T-helper 9 cell (primary cell): ENCODE results near the gene FHIT.
"Not testable (repeated sequence)": the region's sequence is repeated elsewhere in the genome, so short reads cannot be mapped to it uniquely, and the experiment has no call there.

Experiments
- DNase-seq: peaks from one replicate; pipeline ENCODE4 v3.0.0-alpha.2; 2020

Gene FHIT

DNA sequence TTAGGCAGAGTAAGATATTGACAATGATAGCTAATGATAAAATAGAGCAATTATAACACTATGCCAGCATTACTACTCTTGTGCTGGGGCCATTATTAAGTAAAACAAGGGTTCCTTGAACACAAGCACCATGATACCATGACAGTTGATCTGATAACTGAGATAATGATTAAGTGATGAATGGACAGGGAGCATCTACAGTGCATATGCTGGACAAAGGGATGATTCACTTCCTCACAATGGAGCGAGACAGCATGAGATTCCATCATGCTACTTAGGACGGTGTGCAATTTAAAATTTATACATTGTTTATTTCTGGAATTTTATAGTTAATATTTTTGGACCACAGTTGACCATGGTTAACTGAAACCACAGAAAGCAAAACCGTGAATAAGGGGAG, 156.6 kb downstream of the FHIT start:
- no peak for DNase-seq

DNA sequence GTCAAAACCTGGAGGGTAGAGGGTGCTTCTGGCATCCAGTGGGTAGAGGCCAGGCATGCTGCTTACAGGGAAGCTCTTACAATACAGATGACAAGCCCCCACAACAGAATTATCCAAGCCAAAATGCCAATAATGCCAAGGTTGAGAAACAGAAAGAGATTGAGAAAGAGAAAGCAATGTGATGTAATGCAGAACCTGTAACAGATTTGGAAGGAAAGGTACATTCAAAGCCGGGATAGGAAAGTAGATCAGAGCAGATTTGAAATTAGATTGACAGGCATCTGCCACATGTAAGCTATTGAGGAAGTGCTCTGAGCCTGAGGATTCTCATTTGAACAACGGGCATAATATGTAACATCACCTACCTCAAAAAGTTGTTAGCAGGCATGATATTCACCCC, 157.9 kb downstream of the FHIT start:
- DNase-seq, result no peak

DNA sequence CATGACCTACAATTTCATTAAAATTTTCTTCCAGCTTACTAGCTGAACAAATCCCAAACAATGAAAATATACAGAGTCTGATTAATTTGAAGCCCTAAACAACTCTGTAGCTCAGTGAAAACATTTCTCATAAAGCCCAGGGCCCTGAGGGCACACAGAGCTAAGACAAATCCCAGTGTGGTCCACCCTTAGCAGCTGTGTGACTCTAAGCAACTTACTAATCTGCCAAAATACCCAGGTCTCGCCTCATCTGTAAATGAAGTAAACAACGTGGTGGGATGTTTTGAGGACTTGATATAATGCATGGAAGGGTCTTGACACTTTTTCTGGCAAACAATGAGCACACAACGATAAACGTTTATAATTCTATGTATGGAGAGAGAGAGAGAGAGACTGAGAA, 158.4 kb downstream of the FHIT start:
- DNase-seq, result no peak

GRCh38 chr3:61090389-61091169, 160.7 kb downstream of the FHIT start:
- no peak for DNase-seq

DNA sequence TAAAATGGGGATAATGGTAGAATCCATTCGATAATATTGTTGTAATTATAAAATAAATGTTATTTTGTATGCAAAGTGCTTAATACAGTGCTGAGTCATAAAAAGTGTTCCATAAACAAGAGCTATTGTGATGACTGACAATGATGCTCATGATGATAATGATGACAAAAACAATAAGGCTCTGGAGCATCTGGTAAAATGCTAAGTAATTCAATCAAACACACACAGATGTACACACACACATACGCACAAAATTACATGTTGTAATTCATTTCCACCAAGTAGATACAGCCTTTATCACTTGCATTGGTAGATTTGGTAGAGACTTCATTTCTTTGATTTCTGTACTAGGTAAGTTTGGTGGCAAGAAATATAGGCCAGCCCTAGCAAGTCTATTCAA, 163.8 kb downstream of the FHIT start:
- DNase-seq, result no peak

- DNase-seq, result no peak
Measured at GRCh38 chr3:61081554-61081953, 169.7 kb downstream of the FHIT start.

DNA sequence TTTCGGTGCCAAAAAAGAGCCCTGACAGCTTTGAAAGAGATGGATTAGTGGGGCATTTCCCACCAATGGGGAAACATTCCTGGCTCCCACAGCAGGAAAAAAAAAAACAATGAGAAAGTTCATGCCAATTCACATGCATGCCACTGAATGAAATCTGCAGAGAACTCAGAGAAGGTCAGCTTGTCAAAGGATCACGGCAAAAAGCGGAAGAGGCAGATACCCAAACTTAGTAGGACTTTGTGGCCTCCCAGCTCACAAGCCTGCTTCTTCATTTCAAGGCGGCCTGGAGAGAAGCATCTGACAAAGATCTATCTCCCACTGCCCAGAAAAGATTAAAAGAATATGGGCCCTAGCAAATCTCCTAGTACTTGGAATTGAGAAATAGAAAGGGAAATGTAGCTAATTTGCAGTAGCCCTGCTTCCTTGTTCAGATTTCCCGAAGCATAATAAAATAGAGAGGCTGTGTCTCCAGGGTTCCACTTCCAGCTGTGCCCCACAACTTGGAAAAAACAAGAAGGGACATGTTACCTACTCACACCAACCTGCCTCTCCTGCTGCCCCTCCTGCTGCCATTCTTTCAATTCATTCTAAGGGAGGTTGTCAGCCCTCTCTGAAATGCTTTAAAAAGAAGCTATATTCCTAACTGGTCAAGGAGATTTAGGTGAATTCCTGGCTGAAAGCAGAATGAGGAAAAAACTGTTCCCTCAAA, 170.4 kb downstream of the FHIT start:
- no peak for DNase-seq

- DNase-seq, result no peak
Measured at GRCh38 chr3:61078048-61078752, 173.1 kb downstream of the FHIT start.

DNA sequence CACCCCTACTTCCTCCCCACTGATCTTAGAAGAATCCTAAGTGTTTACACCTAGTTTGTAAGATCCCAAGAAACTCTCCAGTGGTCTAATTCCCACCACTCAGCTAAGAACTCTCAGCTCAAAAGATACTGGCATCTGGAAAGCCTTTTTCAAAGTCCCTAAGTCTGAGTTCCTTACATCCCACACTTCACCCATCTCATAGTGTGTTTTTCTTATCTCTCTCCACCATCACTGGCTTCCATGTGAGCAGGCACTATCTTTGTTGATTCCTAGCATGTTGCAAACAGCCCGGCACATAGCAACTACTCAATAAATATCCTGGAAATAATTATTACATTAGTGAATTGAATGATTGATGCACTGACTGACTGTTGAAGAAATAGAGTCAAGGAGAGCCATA, 173.7 kb downstream of the FHIT start:
- DNase-seq, result no peak

DNA sequence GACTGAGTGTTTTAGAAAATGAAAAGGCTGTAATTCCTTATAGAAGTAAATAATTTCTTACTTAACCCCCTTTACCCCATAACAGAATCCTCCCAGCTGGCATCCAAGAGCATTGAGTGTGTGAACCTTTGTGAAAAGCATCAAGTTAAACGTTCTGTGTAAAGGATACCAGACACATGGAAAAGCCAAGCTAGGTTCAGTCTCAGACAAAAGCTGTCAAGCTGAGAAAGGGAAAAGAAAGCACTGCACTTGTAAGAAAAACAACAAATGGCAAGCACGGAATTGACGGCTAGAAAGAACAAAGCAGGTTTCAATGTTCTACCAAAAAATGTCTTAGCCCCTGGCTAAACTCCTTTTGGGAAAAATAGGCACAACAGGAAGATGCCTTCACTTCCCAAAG, 176.5 kb downstream of the FHIT start:
- no peak for DNase-seq

- no peak for DNase-seq
Measured at GRCh38 chr3:61073566-61074165, 177.6 kb downstream of the FHIT start.

- DNase-seq, result no peak
Measured at GRCh38 chr3:61068084-61068483, 183.2 kb downstream of the FHIT start.

GRCh38 chr3:61066800-61067199, 184.5 kb downstream of the FHIT start:
- DNase-seq, result no peak

- DNase-seq, result not testable (repeated sequence)
Measured at GRCh38 chr3:61066222-61066621, 185.0 kb downstream of the FHIT start.

DNA sequence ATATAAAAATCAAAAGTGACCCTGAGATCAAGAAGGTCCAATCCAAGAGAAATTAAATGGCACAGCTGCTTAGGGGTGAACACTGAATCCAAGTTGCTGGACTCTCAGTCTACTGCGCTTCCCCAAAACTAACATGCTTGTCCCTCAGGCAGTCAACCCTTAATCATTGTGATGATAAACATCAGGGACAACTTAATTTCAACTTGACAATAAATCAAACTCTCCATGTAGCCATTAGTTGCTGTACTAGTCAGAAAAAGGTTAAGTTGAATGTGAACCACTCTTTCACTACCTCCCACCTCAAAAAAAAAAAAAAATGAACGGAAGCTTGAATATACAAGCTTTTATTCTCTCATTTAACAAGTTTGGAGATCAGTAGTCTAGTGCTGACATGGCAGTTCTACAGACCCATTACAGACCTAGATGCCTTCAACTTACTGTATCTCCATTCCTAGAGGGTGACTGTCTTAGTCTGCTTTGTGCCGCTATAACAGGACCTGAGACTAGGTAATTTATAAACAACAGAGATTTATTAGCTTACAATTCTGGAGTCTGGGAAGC, 185.7 kb downstream of the FHIT start:
- DNase-seq, result no peak

- no peak for DNase-seq
Measured at GRCh38 chr3:61061092-61061723, 190.0 kb downstream of the FHIT start.

GRCh38 chr3:61060411-61060861, 190.8 kb downstream of the FHIT start:
- DNase-seq, result no peak

DNA sequence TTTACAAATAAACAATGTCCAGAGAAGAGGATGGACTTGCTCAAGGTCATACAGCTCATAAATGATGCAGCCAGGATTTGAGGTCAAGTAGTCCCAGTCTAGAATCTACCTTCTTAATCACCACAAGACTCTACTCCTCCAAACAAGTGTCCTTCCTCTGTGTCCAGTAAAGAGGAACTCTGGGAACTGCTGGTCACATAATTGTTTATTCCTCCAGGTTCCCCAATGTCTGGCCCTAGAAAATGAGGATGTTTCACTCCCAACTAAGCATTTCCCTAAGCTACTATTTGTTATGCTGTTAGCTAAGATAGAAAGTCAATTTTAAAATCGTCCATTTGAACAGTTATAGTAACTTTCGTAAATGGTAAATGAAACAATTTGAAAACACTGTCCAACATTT, 192.4 kb downstream of the FHIT start:
- DNase-seq, result no peak

DNA sequence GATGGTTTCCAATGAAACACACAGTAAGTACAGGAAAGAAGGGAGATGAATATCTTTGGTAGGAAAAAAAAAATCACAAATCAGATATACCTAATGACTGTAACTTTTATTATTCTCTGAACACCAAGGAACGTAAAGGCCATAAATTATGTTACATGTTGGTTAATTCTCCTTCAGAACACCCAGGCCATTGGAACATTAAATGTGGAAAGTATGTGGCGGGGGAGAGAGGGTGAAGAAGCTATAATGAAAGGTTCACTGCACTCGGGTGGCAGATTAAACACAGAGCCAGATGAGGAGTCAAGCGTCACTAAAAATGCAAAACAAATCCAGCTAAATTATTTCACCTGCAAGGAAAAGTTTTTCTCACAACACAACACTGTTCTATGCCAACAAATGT, 193.8 kb downstream of the FHIT start:
- no peak for DNase-seq

- no peak for DNase-seq
Measured at GRCh38 chr3:61055447-61055846, 195.8 kb downstream of the FHIT start.

DNA sequence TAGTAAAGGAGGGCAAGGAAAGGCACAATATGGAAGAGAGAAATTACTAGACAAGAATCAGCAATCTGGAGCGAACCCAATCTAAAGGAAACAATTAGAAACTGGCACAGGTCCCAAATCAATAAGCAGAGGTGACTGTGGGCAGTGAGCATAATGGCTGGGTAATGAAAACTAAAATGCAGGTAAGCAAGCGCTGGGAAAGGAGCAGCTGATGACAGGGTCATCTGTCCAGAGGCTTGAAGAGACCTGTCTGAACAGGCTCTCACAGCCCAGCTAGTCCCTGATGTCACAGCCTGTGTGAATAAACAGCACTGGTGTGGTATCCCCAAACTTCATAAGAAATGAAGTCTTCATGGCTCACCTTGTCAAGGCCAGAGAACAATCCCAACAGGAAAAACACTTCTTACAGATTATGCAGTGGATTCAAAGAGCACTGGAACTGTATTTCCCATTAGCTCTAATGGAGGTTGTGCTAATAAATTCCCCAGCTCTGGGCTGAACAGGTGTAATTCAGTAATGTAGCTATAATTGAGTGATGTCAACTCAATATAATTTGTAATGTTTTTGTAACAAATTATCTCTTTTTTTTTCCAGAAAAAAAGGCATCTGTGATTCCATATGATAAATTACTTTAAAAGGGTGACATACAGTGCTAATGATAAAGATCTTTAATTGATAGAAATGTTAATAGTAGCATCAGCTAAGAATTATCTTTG, 197.3 kb downstream of the FHIT start:
- no peak for DNase-seq

DNA sequence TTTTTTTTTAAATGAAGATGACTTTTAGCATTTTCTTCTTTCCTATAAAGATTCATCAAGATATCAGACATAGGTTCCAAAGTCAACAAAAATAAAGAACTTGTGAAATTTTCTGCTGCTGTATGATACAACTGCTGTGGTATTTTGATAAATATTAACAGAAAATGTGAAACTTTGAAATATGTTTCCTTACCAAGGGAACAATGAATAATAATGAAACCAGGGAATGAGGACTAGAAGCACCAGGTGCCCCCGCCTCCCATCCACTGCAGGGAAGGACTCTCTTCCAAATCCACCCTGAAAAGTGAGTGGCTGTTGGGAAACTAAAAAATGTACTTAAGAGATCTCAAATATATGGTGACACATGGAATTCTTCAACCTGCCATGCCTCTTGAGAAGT, 198.4 kb downstream of the FHIT start:
- DNase-seq, result no peak
